GM23338 (cell line): Measurements from ENCODE around the gene RRBP1. TPM values are rescaled to one million over a fixed set of nuclear protein-coding genes. Genes with fewer than 3 reads are reported as not detected.

ENCODE experiments used
- ATAC-seq: fragments of 200-7000 bp; cut with Tn5 transposase; 3 replicates; pipeline ENCODE4 v1.9.1; 2020
- DNase-seq: peaks from one replicate; pipeline ENCODE4 v3.0.0-alpha.2; 2015; ENCODE audit warnings: low spot score
- H2AFZ ChIP-seq: fragments of 200-600 bp; sonication (generic); 2 replicates; pipeline ENCODE4 v1.8.0; 2016; ENCODE audit warnings: antibody characterized with exemption, mild to moderate bottlenecking, moderate library complexity
- H3F3A ChIP-seq: fragments of 200-600 bp; sonication (generic); replicated peaks from 2 replicates; pipeline ENCODE4 v1.8.0; 2017; ENCODE audit warnings: antibody characterized with exemption, mixed run types, low read depth
- H3K27ac ChIP-seq: fragments of 200-600 bp; sonication (generic); 2 replicates; pipeline ENCODE4 v1.6.1; 2016; ENCODE audit warnings: low read depth
- H3K27me3 ChIP-seq: fragments of 200-600 bp; sonication (generic); 2 replicates; pipeline ENCODE4 v1.8.0; 2016; ENCODE audit warnings: mild to moderate bottlenecking, mixed run types, moderate library complexity; ENCODE audit not compliant: insufficient read depth
- H3K36me3 ChIP-seq: fragments of 200-600 bp; sonication (generic); 2 replicates; pipeline ENCODE4 v1.8.0; 2016; ENCODE audit warnings: mild to moderate bottlenecking; ENCODE audit not compliant: insufficient read depth
- H3K4me1 ChIP-seq: fragments of 200-600 bp; sonication (generic); 2 replicates; pipeline ENCODE4 v1.8.0; 2016; ENCODE audit warnings: mild to moderate bottlenecking, moderate library complexity; ENCODE audit not compliant: insufficient read depth
- H3K4me2 ChIP-seq: fragments of 200-600 bp; sonication (generic); 2 replicates; pipeline ENCODE4 v1.7.1; 2017; ENCODE audit warnings: mixed run types
- H3K4me3 ChIP-seq: fragments of 200-600 bp; sonication (generic); 2 replicates; pipeline ENCODE4 v1.6.1; 2016; ENCODE audit warnings: mixed run types
- H3K79me2 ChIP-seq: fragments of 200-600 bp; sonication (generic); replicated peaks from 2 replicates; pipeline ENCODE4 v1.8.0; 2017; ENCODE audit warnings: mild to moderate bottlenecking; ENCODE audit not compliant: insufficient read depth
- H3K9me2 ChIP-seq: fragments of 200-600 bp; sonication (generic); 2 replicates; pipeline ENCODE4 v1.8.0; 2017; ENCODE audit not compliant: insufficient read depth
- H4K20me1 ChIP-seq: fragments of 200-600 bp; sonication (generic); replicated peaks from 2 replicates; pipeline ENCODE4 v1.8.0; 2017; ENCODE audit warnings: mild to moderate bottlenecking; ENCODE audit not compliant: insufficient read depth
- H3K27ac Mint-ChIP-seq: 2 replicates; pipeline ENCODE4 v1.8.0; 2020; ENCODE audit warnings: inconsistent platforms, mild to moderate bottlenecking, moderate library complexity, mixed read lengths
- H3K27me3 Mint-ChIP-seq: 3 replicates; pipeline ENCODE4 v1.8.0; 2022; ENCODE audit warnings: low read depth, mild to moderate bottlenecking, moderate library complexity, mixed read lengths, inconsistent platforms; ENCODE audit not compliant: insufficient read depth, poor library complexity
- H3K36me3 Mint-ChIP-seq: 3 replicates; pipeline ENCODE4 v1.8.0; 2021; ENCODE audit warnings: low read depth, mild to moderate bottlenecking, inconsistent platforms, moderate library complexity, mixed read lengths
- H3K4me1 Mint-ChIP-seq: 3 replicates; pipeline ENCODE4 v1.8.0; 2020; ENCODE audit warnings: mild to moderate bottlenecking, inconsistent platforms, mixed read lengths
- H3K4me3 Mint-ChIP-seq: 3 replicates; pipeline ENCODE4 v1.8.0; 2021; ENCODE audit warnings: moderate library complexity, mild to moderate bottlenecking, inconsistent platforms, mixed read lengths
- H3K9me3 Mint-ChIP-seq: 3 replicates; pipeline ENCODE4 v1.8.0; 2020; ENCODE audit warnings: moderate library complexity, mild to moderate bottlenecking, inconsistent platforms, mixed read lengths
- CREB1 ChIP-seq: fragments of 250-450 bp; sonication (Bioruptor Pico); IDR thresholded peaks from 2 replicates; pipeline ENCODE4 v1.5.0; 2020; ENCODE audit warnings: low read depth, mild to moderate bottlenecking, moderate library complexity
- EZH2 ChIP-seq: fragments of 200-600 bp; sonication (generic); IDR thresholded peaks from one replicate; pipeline ENCODE4 v1.8.0; 2017; ENCODE audit warnings: antibody characterized with exemption, mild to moderate bottlenecking, low read depth; ENCODE audit not compliant: unreplicated experiment
- JUNB ChIP-seq: IDR thresholded peaks from one replicate; pipeline ENCODE4 v1.6.1; 2016; ENCODE audit warnings: antibody characterized with exemption; ENCODE audit not compliant: unreplicated experiment
- POLR2AphosphoS5 ChIP-seq: IDR thresholded peaks from 2 replicates; pipeline ENCODE4 v1.6.1; 2016; ENCODE audit warnings: antibody characterized with exemption, low read depth
- STAT1 ChIP-seq: IDR thresholded peaks from one replicate; pipeline ENCODE4 v1.6.1; 2016; ENCODE audit warnings: antibody characterized with exemption; ENCODE audit not compliant: unreplicated experiment
- ZNF331 ChIP-seq: fragments of 250-450 bp; sonication (Bioruptor Pico); IDR thresholded peaks from 2 replicates; pipeline ENCODE4 v1.5.0; 2020; ENCODE audit warnings: low read depth, mild to moderate bottlenecking, moderate library complexity
- polyA plus RNA-seq: library from polyadenylated mRNA; unstranded; fragments of >200 nt; fragmentation: Nextera tagmentation; extraction: Ambion mirVana; gene quantifications from 2 replicates; pipeline ENCODE4 v1.2.1, GENCODE V29; 2016
- total RNA-seq: library from RNA; depleted of rRNA; stranded (reverse); fragments of >200 nt; shearing (Covaris generic); gene quantifications from 2 replicates; pipeline ENCODE4 v1.2.3, GENCODE V29; 2014
- TF ChIP-seq, protein P1 (sequence below): IDR thresholded peaks from 2 replicates; pipeline ENCODE4 v1.6.1; 2016; ENCODE audit warnings: antibody characterized with exemption
- TF ChIP-seq, protein P2 (sequence below), 2 experiments: fragments of 200-600 bp in 1 of 2; sonication (generic) in 1 of 2; conservative IDR thresholded peaks; 2 replicates each; pipeline versions ENCODE4 v1.5.1 to v1.6.1; 2016 to 2017; ENCODE audit warnings: antibody characterized with exemption in 2 of 2, low read depth in 2 of 2, mild to moderate bottlenecking in 2 of 2, moderate library complexity in 1 of 2
- TF ChIP-seq, protein P3 (sequence below): fragments of 250-450 bp; sonication (Bioruptor Pico); IDR thresholded peaks from 2 replicates; pipeline ENCODE4 v1.5.0; 2020; ENCODE audit warnings: mild to moderate bottlenecking, moderate library complexity

RRBP1 gene
- total and polyA plus RNA-seq, 2 experiments from 2014 or later: 105 to 113 TPM

DNA sequence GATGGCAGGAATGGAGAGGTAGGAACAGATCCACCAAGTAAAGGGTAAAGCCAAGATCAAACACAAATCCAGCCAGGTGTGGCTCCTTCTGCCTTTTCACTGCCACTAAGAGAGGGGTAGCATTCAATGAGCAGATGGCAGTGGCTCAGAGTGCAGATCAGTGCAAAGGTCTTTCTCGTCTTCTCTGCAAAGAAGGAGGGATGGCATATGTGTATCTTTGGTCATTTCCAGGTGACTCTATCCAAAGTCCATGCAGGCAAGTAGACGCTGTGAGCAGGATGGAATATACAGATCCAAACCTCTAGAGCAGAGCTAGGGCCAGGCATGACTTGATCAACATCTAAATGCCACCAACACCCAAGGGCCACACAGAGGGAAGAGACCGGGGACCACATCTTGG is 24.6 kb upstream of the RRBP1 start (continued):
- TF ChIP-seq, protein P1, sequence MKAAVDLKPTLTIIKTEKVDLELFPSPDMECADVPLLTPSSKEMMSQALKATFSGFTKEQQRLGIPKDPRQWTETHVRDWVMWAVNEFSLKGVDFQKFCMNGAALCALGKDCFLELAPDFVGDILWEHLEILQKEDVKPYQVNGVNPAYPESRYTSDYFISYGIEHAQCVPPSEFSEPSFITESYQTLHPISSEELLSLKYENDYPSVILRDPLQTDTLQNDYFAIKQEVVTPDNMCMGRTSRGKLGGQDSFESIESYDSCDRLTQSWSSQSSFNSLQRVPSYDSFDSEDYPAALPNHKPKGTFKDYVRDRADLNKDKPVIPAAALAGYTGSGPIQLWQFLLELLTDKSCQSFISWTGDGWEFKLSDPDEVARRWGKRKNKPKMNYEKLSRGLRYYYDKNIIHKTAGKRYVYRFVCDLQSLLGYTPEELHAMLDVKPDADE: no peak
- TF ChIP-seq ZNF331 (CRISPR knock-in tag) (no peak), POLR2AphosphoS5 (no peak), STAT1 (no peak)

DNA sequence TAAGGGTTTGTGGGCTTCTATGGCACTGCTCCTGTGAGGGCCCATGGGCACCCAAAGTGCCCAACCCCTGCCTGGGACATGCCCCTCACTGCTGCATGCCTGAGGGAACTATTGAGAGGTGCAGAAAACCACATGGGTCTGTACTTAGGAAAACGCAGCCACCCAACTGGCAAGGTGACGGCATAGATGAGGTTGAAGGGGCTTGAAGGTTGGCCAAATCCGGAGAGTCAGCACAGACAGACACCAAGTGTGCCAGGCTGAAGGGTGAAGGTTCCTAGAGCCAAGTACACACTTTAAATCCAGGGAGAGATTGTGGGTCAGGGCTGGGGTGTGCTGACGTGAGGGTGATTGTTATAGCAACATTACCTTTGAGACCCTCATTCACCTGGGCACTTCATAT is 23.9 kb upstream of the RRBP1 start:
- no peak overlapping the region for H3K27ac ChIP-seq
- Mint-ChIP-seq H3K4me1 (peaks cover 10% of the 10 kb centered on the region), H3K27me3 (no peaks in the 10 kb centered on the region), H3K4me3 (no peak overlapping the region), H3K9me3 (no peaks in the 10 kb centered on the region), H3K36me3 (no peaks in the 10 kb centered on the region), H3K27ac (no peak overlapping the region)
- no peaks in the 10 kb centered on the region for H3K9me2 ChIP-seq
- H3K79me2 ChIP-seq: no peaks in the 10 kb centered on the region
- H2AFZ ChIP-seq: no peak overlapping the region
- no peaks in the 10 kb centered on the region for H3K36me3 ChIP-seq
- no peaks in the 10 kb centered on the region for H4K20me1 ChIP-seq
- H3K4me1 ChIP-seq: peaks cover 7% of the 10 kb centered on the region; the same call in 1 of the 2 replicates
- no peaks in the 10 kb centered on the region for H3K27me3 ChIP-seq
- H3F3A ChIP-seq: no peaks in the 10 kb centered on the region
- TF ChIP-seq, protein P2, sequence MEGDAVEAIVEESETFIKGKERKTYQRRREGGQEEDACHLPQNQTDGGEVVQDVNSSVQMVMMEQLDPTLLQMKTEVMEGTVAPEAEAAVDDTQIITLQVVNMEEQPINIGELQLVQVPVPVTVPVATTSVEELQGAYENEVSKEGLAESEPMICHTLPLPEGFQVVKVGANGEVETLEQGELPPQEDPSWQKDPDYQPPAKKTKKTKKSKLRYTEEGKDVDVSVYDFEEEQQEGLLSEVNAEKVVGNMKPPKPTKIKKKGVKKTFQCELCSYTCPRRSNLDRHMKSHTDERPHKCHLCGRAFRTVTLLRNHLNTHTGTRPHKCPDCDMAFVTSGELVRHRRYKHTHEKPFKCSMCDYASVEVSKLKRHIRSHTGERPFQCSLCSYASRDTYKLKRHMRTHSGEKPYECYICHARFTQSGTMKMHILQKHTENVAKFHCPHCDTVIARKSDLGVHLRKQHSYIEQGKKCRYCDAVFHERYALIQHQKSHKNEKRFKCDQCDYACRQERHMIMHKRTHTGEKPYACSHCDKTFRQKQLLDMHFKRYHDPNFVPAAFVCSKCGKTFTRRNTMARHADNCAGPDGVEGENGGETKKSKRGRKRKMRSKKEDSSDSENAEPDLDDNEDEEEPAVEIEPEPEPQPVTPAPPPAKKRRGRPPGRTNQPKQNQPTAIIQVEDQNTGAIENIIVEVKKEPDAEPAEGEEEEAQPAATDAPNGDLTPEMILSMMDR (conservative IDR thresholded peaks at IDR 0.05; ENCODE audit: low read depth in 2 of 2): no peak
- TF ChIP-seq, protein P1: no peak
- TF ChIP-seq CREB1 (CRISPR knock-in tag): no peak
- TF ChIP-seq, protein P3, sequence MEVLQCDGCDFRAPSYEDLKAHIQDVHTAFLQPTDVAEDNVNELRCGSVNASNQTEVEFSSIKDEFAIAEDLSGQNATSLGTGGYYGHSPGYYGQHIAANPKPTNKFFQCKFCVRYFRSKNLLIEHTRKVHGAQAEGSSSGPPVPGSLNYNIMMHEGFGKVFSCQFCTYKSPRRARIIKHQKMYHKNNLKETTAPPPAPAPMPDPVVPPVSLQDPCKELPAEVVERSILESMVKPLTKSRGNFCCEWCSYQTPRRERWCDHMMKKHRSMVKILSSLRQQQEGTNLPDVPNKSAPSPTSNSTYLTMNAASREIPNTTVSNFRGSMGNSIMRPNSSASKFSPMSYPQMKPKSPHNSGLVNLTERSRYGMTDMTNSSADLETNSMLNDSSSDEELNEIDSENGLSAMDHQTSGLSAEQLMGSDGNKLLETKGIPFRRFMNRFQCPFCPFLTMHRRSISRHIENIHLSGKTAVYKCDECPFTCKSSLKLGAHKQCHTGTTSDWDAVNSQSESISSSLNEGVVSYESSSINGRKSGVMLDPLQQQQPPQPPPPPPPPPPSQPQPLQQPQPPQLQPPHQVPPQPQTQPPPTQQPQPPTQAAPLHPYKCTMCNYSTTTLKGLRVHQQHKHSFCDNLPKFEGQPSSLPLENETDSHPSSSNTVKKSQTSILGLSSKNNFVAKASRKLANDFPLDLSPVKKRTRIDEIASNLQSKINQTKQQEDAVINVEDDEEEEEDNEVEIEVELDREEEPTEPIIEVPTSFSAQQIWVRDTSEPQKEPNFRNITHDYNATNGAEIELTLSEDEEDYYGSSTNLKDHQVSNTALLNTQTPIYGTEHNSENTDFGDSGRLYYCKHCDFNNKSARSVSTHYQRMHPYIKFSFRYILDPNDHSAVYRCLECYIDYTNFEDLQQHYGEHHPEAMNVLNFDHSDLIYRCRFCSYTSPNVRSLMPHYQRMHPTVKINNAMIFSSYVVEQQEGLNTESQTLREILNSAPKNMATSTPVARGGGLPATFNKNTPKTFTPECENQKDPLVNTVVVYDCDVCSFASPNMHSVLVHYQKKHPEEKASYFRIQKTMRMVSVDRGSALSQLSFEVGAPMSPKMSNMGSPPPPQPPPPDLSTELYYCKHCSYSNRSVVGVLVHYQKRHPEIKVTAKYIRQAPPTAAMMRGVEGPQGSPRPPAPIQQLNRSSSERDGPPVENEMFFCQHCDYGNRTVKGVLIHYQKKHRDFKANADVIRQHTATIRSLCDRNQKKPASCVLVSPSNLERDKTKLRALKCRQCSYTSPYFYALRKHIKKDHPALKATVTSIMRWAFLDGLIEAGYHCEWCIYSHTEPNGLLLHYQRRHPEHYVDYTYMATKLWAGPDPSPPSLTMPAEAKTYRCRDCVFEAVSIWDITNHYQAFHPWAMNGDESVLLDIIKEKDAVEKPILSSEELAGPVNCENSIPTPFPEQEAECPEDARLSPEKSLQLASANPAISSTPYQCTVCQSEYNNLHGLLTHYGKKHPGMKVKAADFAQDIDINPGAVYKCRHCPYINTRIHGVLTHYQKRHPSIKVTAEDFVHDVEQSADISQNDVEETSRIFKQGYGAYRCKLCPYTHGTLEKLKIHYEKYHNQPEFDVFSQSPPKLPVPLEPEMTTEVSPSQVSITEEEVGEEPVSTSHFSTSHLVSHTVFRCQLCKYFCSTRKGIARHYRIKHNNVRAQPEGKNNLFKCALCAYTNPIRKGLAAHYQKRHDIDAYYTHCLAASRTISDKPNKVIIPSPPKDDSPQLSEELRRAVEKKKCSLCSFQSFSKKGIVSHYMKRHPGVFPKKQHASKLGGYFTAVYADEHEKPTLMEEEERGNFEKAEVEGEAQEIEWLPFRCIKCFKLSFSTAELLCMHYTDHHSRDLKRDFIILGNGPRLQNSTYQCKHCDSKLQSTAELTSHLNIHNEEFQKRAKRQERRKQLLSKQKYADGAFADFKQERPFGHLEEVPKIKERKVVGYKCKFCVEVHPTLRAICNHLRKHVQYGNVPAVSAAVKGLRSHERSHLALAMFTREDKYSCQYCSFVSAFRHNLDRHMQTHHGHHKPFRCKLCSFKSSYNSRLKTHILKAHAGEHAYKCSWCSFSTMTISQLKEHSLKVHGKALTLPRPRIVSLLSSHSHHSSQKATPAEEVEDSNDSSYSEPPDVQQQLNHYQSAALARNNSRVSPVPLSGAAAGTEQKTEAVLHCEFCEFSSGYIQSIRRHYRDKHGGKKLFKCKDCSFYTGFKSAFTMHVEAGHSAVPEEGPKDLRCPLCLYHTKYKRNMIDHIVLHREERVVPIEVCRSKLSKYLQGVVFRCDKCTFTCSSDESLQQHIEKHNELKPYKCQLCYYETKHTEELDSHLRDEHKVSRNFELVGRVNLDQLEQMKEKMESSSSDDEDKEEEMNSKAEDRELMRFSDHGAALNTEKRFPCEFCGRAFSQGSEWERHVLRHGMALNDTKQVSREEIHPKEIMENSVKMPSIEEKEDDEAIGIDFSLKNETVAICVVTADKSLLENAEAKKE (CRISPR knock-in tag): no peak
- TF ChIP-seq JUNB: no peak
- TF ChIP-seq ZNF331 (CRISPR knock-in tag): no peak
- TF ChIP-seq EZH2: no peak
- ATAC-seq (no peak), DNase-seq (no peak)
- no peak overlapping the region for H3K4me2 ChIP-seq
- H3K4me3 ChIP-seq: no peak overlapping the region
